Dendritic cell treated with granulocyte-macrophage colony-stimulating factor and Interleukin-4, amounts not matched to agents 40 ng/mL and 50 ng/mL, for 4 days (primary cell): Measurements from ENCODE around the gene METRN.

ENCODE experiments used
- H3K27ac Mint-ChIP-seq: one replicate; pipeline ENCODE4 v1.8.0; 2022; ENCODE audit warnings: mild to moderate bottlenecking, mixed read lengths
- H3K27me3 Mint-ChIP-seq: one replicate; pipeline ENCODE4 v1.8.0; 2022; ENCODE audit warnings: mild to moderate bottlenecking, mixed read lengths
- H3K36me3 Mint-ChIP-seq: one replicate; pipeline ENCODE4 v1.8.0; 2022; ENCODE audit warnings: low read depth, mixed read lengths
- H3K4me1 Mint-ChIP-seq: one replicate; pipeline ENCODE4 v1.8.0; 2022; ENCODE audit warnings: low read depth, mixed read lengths
- H3K4me3 Mint-ChIP-seq: one replicate; pipeline ENCODE4 v1.8.0; 2022; ENCODE audit warnings: mild to moderate bottlenecking, moderate library complexity, mixed read lengths
- H3K9me3 Mint-ChIP-seq: one replicate; pipeline ENCODE4 v1.8.0; 2022; ENCODE audit warnings: mixed read lengths
- intact Hi-C: fragments of 100-400 bp; cut with micrococcal nuclease; formaldehyde crosslinking; loops from one replicate; pipeline ENCODE4 v1.15.0; 2022

Gene METRN

DNA sequence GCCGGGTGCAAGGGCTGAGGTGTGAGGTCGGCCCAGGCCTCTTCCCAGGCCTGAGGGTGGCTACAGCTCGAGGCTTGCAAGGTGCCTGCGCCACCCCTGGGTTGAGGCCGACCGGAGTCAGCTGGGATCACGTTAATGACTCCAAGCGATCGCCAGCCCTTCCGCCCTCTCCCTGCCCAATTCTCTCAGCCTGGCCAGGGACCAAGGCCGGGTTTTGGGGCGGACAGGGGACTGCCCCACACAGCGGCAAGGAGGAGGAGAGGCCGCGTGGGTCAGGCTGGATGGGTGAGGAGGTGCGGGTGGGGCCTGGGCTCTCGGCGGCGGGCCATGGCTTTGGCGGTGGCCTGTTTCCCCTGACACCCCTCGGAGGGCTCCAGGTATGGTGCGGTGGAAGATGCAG, 21.6 kb upstream of the METRN start:
- H3K4me1 Mint-ChIP-seq, result peaks cover 43% of the 10 kb centered on the region
- H3K4me3 Mint-ChIP-seq, result no peak overlapping the region
- intact Hi-C loops, result no loop called here
- peaks cover 72% of the 10 kb centered on the region for H3K27me3 Mint-ChIP-seq
- peaks cover 7% of the 10 kb centered on the region for H3K36me3 Mint-ChIP-seq
- H3K27ac Mint-ChIP-seq, result no peak overlapping the region
- no peaks in the 10 kb centered on the region for H3K9me3 Mint-ChIP-seq

DNA sequence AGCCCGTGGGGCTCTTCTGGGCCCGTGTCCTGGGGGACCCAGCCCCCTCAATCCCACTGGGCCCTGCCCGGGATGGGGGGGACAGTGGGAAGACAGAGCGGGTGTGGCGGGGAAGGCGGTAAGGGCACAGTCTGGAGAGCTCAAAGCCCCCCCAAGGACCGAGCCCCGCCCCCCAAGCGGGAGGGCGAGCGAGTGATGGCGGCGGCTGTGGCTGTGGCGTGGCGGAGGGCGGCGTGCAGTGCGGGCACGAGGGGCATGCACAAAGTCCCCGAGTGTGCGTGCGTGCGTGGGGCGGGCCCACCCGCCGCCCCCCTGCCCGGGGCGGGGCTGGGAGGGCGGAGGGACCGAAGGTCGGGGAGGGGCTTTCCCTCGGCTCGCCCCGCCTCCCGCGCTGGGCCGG, 21.2 kb upstream of the METRN start:
- no peak overlapping the region for H3K27ac Mint-ChIP-seq
- H3K4me1 Mint-ChIP-seq, result peaks cover 39% of the 10 kb centered on the region
- peaks cover 7% of the 10 kb centered on the region for H3K36me3 Mint-ChIP-seq
- H3K9me3 Mint-ChIP-seq, result no peaks in the 10 kb centered on the region
- no peak overlapping the region for H3K4me3 Mint-ChIP-seq
- intact Hi-C loops, result no loop called here
- peaks cover 76% of the 10 kb centered on the region for H3K27me3 Mint-ChIP-seq

DNA sequence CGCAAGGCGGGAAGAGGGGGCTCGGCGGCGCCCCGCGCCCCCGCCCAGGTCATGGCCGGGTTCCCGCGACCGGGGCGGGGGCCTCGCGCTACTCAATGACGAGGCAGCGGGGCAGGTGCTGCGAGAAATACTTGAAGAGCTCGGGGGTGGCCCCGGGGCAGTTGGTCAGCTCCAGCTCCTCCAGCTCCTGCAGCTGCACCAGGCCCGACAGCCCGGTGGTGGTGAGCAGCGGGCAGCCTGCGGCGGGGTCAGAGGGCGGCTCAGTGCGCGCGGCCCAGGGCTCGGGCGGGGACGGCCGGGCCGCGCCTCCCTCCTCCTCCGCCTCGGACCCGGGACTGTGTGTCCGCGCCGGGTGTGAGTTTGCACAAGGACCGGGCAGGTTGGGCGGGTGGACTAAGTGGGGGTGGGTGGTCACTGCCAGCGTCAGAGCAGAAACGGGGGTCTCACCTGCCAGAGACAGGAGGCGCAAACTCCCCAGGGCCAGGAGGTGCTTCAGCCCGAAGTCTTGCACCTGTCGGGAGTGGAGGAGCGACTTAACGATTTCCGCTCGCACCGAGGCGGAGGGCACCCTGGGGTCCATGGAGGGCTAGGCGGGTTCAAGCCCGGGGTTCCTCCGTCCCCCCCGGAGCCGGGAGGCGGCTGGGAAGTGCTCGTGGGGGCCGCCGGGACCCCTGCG, 20.6 kb upstream of the METRN start:
- Mint-ChIP-seq H3K9me3 (no peaks in the 10 kb centered on the region), H3K4me1 (peaks cover 33% of the 10 kb centered on the region), H3K4me3 (peak overlapping the region; percentile 34), H3K27ac (no peak overlapping the region), H3K27me3 (peaks cover 82% of the 10 kb centered on the region), H3K36me3 (peaks cover 7% of the 10 kb centered on the region)
- intact Hi-C loops, result no loop called here

DNA sequence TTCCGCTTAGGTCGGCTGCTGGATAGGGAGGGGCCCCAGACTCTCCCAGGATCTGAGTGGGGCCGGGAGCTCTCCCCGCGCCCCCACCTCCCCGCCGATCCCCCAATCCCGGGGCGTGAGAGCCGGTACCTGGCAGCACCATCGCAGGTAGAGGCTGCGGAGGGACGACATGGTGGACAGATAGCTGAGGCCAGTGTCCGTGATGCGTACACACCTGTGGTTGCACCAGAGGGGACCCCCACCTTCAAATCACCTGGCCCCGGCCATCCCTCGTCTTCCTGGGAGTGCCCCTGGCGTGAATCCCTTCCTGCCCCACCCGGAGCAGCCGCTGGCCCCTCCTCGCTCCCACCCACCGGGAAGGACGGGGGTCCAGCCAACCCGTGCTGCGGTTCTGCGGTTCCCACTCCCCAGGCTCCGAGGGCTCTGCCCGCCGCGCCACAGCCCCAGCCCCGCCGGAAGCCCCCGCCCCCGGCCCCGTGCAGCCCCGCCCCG, 20.0 kb upstream of the METRN start:
- Mint-ChIP-seq H3K4me1 (peaks cover 28% of the 10 kb centered on the region), H3K36me3 (peaks cover 3% of the 10 kb centered on the region), H3K27me3 (peaks cover 88% of the 10 kb centered on the region), H3K4me3 (no peak overlapping the region), H3K27ac (no peak overlapping the region), H3K9me3 (no peaks in the 10 kb centered on the region)
- intact Hi-C loops, result no loop called here

DNA sequence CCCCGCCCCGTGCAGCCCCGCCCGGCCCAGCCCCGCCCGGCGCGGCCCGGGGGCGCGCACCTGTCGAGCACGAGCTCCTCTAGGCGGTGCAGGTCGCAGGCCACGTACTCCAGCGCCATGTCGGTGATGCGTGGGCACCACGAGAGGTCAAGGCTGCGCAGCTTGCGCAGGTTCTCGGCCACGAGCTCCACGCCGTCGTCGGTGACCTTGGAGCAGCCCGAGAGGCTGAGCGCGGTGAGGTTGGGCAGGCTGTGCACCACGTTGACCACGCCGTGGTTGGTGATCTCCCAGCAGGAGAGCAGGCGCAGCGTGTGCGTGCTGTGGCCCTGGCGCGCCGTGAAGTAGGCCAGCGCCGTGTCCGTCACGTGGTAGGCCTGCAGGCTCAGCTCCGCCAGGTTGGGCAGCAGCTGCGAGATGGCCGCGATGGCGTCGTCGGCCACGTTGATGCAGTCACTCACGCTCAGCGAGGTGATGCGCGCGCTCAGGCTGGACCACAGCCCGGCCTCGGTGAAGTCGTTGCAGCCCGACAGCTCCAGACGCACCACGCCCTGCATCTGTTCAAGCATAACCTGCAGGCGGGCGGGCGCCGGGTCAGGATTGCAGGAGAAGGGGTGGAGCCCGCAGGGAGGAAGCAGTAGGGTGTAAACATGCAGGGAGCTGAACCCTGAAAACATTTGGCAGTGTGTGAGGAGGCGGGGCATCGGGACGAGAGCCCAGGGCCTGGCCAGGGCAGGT, 19.4 kb upstream of the METRN start:
- intact Hi-C loops, result no loop called here

DNA sequence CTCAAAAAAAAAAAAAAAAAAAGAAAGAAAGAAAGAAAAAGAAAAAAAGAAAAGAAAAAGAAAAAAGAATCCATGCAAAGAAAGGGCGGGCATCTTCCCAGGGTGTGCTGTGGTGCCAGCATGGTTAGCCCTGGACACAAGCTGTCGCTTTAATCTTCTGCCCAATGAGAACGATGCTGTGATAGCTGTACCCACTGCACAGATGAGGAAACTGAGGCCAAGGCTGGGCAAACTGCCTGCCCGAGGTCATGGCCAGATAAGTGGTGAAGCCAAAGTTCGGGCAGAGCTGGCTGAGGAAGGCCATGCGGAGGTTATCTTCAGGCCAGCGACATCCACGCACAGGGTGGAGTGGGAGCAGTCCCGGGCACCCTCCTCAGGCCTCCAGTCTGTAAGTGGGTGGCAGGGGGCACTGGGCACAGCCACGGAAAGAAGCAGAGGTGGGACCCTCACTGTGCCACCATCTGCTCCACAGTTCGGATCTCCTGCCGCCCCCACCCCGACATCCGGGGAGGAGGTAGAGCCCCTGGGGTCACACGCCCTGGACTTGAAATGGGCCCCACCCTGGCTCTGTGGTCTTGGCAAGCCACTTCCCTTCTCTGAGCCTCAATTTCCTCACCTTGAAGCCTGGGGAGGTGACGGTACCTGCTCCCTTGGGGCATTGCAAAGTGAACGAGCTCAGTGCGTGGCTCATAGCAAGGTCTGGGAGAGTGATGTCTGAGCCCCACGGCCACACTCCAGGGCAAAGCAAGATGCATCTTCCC, 15.8 kb upstream of the METRN start:
- Mint-ChIP-seq H3K27ac (no peak overlapping the region), H3K36me3 (no peaks in the 10 kb centered on the region), H3K4me1 (peaks cover 15% of the 10 kb centered on the region), H3K4me3 (no peak overlapping the region), H3K27me3 (peaks cover 96% of the 10 kb centered on the region), H3K9me3 (no peaks in the 10 kb centered on the region)
- intact Hi-C loops, result no loop called here

More for the DNA sequence above, 19.4 kb upstream of the METRN start:
- Mint-ChIP-seq H3K4me3 (peak overlapping the region; percentile 34), H3K27me3 (peaks cover 92% of the 10 kb centered on the region), H3K27ac (no peak overlapping the region), H3K9me3 (no peaks in the 10 kb centered on the region), H3K4me1 (peaks cover 27% of the 10 kb centered on the region), H3K36me3 (no peaks in the 10 kb centered on the region)

DNA sequence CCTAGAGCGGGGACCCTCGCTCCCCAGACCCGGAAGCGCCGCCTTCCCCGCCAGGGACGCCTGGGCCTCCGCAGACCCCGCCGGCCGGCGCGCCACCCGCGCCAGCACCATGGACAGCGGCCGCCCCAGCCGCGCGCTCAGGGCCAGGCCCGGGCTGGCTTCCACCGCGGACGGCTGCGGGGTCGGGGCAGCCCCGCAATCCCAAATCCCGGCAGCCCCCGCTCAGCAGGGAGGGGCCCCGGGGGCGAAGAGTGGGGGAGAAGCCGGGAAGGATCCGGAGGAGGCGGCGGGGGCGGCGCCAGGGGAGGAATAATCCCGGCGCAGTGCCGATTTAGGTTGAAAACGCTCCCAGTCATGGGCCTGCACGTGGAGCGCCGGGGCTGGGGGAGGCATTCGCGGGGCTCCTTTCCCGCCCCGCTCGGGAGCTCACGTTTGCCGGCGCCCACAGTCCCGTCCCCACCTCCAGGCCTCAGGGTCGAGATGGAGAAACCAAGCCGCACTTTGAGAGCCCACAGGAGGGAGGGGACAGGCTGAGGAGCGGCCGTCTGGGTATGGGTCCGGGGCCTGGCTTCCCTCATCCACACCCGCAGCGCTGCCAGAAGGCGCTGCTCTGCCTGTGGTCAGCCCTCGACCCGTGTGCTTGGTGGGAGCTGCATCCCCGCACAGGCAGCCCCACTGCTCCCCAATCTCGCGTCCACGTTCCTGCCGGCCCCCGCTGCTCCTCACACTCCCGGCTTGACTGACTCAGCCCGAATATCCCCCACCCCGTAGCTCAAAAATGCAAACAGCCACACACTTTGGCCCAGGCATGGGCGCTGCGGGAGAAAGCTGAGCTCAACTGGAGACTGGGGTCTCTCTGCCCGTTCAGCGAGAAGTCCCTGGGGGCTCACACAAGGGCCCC, 14.0 kb upstream of the METRN start:
- H3K27ac Mint-ChIP-seq, result no peak overlapping the region
- H3K27me3 Mint-ChIP-seq, result peaks cover 90% of the 10 kb centered on the region
- no peaks in the 10 kb centered on the region for H3K9me3 Mint-ChIP-seq
- no peaks in the 10 kb centered on the region for H3K36me3 Mint-ChIP-seq
- no peak overlapping the region for H3K4me3 Mint-ChIP-seq
- intact Hi-C loops, result loop anchor here (10.0 kb wide), 1 partner anchor 484 kb away; no protein-coding TSS in a partner anchor
- peaks cover 1% of the 10 kb centered on the region for H3K4me1 Mint-ChIP-seq

DNA sequence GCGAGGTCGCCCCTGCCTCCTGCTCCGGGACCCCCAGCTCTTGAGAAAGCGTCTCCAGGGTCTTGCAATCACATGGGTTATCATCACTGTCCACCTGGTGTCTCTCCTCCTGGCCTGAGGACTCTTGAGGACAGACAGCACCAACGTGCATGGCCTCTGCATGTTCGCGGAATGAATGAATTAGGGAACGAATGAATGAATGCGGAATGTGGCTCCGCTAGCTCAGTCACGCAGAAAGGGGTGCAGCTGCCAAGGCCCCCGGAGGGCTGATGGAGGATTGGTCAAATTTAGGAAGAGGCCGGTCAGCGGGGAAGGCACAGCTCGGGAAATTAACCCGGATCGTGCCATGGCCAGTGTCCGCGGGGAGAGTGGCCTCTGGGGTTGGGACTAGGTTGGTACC, 12.6 kb upstream of the METRN start:
- intact Hi-C loops, result loop anchor here (10.0 kb wide), 1 partner anchor 482 kb away; no protein-coding TSS in a partner anchor
- H3K27ac Mint-ChIP-seq, result no peak overlapping the region
- H3K4me1 Mint-ChIP-seq, result no peaks in the 10 kb centered on the region
- H3K36me3 Mint-ChIP-seq, result no peaks in the 10 kb centered on the region
- peaks cover 90% of the 10 kb centered on the region for H3K27me3 Mint-ChIP-seq
- H3K9me3 Mint-ChIP-seq, result no peaks in the 10 kb centered on the region
- H3K4me3 Mint-ChIP-seq, result no peak overlapping the region

DNA sequence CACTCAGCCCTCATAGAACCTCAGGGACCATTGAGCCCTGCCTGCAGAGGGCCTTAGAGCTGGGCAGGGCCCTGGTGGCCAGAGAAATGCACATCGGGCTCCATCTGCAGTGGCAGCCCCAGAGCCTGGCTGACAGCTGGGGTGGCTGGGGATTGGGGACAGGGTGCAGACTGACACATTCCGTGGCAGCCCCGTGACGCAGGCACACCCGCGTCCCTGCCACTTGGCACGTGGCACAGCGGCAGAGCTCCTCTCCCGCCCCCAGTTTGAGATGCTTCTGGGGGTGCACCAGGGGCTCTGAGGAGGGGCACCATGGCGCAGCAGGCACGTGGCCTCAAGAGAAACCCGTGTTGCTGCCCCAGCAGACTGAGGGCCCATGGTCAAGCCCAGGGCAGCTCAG, 11.5 kb upstream of the METRN start:
- H3K27ac Mint-ChIP-seq, result no peak overlapping the region
- H3K27me3 Mint-ChIP-seq, result peaks cover 89% of the 10 kb centered on the region

DNA sequence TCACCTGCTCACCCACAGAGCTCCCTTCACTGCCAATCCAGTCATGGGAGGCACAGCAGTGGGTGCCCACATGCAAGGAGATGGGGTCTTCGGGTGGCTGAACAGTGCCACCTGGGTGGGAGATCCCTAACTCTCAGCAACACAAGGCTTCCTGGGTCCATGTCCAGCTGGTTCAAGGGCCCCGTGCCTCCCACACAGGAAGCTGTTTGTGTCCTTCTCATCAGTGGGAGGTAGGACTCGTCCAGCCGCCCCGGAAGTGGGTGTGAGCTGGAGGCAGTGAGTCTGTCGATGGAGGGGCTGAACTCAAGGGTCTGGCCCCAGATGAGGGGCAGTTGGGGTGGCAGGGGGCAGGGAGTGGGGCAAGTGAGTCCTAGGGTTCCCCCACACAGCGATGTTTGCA, 10.9 kb upstream of the METRN start:
- intact Hi-C loops, result loop anchor here (10.0 kb wide), 1 partner anchor 481 kb away; no protein-coding TSS in a partner anchor
- Mint-ChIP-seq H3K36me3 (no peaks in the 10 kb centered on the region), H3K4me3 (no peak overlapping the region), H3K4me1 (no peaks in the 10 kb centered on the region), H3K27ac (no peak overlapping the region), H3K9me3 (no peaks in the 10 kb centered on the region), H3K27me3 (peaks cover 89% of the 10 kb centered on the region)

More for the DNA sequence above, 11.5 kb upstream of the METRN start:
- Mint-ChIP-seq H3K4me1 (no peaks in the 10 kb centered on the region), H3K36me3 (no peaks in the 10 kb centered on the region), H3K9me3 (no peaks in the 10 kb centered on the region), H3K4me3 (no peak overlapping the region)
- intact Hi-C loops, result loop anchor here (10.0 kb wide), 1 partner anchor 481 kb away; no protein-coding TSS in a partner anchor

DNA sequence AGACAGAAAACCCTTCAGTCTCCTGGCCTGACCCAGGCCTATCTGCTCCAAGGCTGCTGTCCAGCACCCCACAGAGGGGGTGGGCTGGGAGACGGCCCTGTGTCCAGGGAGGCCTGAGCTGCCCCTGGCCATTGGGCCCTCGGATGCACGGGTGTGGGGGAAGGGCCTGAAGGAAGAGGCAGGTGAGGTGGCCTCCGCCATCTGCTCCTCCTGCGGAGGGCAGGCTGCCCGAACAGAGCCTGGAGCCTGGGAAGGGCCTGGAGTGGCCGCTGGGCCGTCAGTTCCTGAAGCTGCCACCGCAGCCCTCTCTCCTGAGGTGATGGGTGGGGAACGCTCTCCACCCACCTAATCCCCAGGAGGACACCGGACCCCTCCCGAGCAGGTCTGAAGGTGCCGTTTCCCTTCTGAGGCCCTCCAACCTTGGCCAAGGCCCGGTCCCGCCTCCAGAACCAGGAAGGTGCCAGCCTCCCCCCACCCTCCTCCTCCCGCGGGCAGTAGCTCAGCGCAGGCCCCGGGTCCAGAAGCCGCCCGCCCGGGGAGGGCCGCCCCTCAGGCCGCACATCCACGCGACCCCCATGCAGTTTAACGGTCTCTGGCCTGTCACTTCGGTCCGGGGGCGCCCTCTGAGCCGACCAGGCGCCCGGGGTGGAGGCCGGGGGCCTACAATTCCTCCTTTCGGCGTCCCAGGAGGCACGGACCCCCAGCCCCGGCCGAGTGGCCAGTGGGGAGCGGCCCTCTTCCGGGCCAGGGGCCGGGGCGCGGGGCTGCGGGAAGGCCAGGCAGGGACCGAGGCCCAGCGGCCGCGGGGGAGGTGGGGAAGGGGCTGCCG, 10.2 kb upstream of the METRN start:
- Mint-ChIP-seq H3K36me3 (no peaks in the 10 kb centered on the region), H3K27me3 (peaks cover 89% of the 10 kb centered on the region), H3K4me3 (no peak overlapping the region), H3K27ac (no peak overlapping the region), H3K9me3 (no peaks in the 10 kb centered on the region), H3K4me1 (no peaks in the 10 kb centered on the region)
- intact Hi-C loops, result loop anchor here (10.0 kb wide), 1 partner anchor 480 kb away; no protein-coding TSS in a partner anchor

DNA sequence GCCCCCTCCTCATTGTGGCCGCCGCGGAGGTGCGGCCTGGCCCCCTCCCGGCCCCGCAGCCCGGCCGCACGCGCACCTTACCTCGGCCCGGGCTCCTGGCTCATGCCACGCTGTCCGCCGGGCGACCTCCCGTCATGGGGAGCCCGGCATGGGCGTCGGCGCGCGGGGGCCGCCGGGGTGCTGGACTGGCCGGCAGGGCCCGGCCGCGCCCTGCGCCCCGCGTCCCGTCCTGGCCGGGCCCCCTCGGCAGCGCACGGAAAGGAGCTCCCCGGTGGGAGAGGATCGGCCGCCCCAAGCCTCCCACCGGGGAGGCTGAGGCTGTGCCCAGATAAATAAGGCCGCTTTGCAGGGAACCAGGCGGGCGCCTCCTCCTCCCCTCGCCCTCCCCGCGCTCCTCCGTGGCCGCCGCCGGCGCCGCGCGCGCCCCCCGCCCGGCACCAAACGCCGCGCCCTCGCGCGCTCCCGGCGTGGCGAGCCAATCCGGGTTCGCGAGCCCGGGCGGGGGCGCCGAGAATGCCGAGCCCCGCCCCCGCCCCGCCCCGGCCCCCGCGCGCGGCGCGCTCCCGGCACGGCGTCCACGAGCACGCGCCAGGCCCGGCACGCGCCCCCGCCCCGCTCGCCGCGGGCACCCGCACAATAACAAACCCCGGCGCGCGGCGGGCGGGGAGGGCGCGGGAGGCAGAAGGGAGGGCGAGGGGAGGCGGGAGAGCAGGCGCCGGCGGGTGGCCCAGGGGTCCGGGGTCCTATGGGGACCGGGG, 9.3 kb upstream of the METRN start, which contains the start of gene FBXL16:
FBXL16 (minus strand) TSS at position 371 of the 758 bp plus-strand sequence. CDS start 8,396 bp downstream, outside the sequence.
- Mint-ChIP-seq H3K27me3 (peaks cover 90% of the 10 kb centered on the region), H3K4me1 (no peaks in the 10 kb centered on the region), H3K27ac (no peak within 1 kb of the TSS), H3K4me3 (no peak within 1 kb of the TSS), H3K9me3 (no peaks in the 10 kb centered on the region), H3K36me3 (no peaks in the 10 kb centered on the region)
- intact Hi-C loops, result loop anchor here (10.0 kb wide), 1 partner anchor 479 kb away; no protein-coding TSS in a partner anchor
